Caco-2 (cell line): ENCODE results near the gene LMAN1L. TPM values are rescaled to one million over a fixed set of nuclear protein-coding genes. Genes with fewer than 3 reads are reported as not detected.

ENCODE experiments used
- BruUV-seq: library from RNA; stranded (reverse); fragments of 400-500 nt; replicated peaks from 2 replicates; lab custom pipeline; 2021; lab: Mats Ljungman, UMichigan
- CTCF ChIA-PET: fragments of 300-600 bp; sonication (Branson Sonifier 250); formaldehyde crosslinking; loops from one replicate; lab custom pipeline; 2022; ENCODE audit warnings: antibody characterized with exemption; lab: Charles Lee
- POLR2A ChIA-PET: fragments of 300-600 bp; sonication (Branson Sonifier 250); formaldehyde crosslinking; loops from one replicate; lab custom pipeline; 2022; ENCODE audit warnings: antibody characterized with exemption; lab: Charles Lee
- DNase-seq, 2 experiments: peaks; one replicate each; pipeline versions ENCODE4 v3.0.0 to v3.0.0-alpha.2; 2020 to 2022
- H3K27me3 ChIP-seq: replicated peaks from 2 replicates; pipeline ENCODE4 v1.6.0; 2011; ENCODE audit warnings: low read length; ENCODE audit not compliant: control insufficient read depth, insufficient read depth
- H3K36me3 ChIP-seq: 2 replicates; pipeline ENCODE4 v1.5.1; 2011; ENCODE audit warnings: low read length; ENCODE audit not compliant: control insufficient read depth, insufficient read depth
- H3K4me1 ChIP-seq: fragments of 250-450 bp; sonication (Bioruptor Pico); 2 replicates; pipeline ENCODE4 v1.5.1; 2020; ENCODE audit warnings: mild to moderate bottlenecking
- H3K4me3 ChIP-seq: 2 replicates; pipeline ENCODE4 v1.5.1; 2011; ENCODE audit warnings: low read depth, mild to moderate bottlenecking, control low read depth, low read length
- H3K9me3 ChIP-seq: fragments of 250-450 bp; sonication (Bioruptor Pico); 2 replicates; pipeline ENCODE4 v1.5.1; 2020; ENCODE audit warnings: mild to moderate bottlenecking, moderate library complexity
- H3K27ac Mint-ChIP-seq: one replicate; pipeline ENCODE4 v1.8.0; 2022; ENCODE audit warnings: mixed read lengths; ENCODE audit not compliant: unreplicated experiment
- H3K27me3 Mint-ChIP-seq: one replicate; pipeline ENCODE4 v1.8.0; 2022; ENCODE audit warnings: mixed read lengths; ENCODE audit not compliant: insufficient read depth, unreplicated experiment
- H3K36me3 Mint-ChIP-seq: one replicate; pipeline ENCODE4 v1.8.0; 2022; ENCODE audit warnings: mild to moderate bottlenecking, mixed read lengths; ENCODE audit not compliant: insufficient read depth, unreplicated experiment
- H3K4me1 Mint-ChIP-seq: one replicate; pipeline ENCODE4 v1.8.0; 2022; ENCODE audit warnings: low read depth, mixed read lengths; ENCODE audit not compliant: unreplicated experiment
- H3K4me3 Mint-ChIP-seq: one replicate; pipeline ENCODE4 v1.8.0; 2022; ENCODE audit warnings: mild to moderate bottlenecking, moderate library complexity, mixed read lengths; ENCODE audit not compliant: unreplicated experiment
- H3K9me3 Mint-ChIP-seq: one replicate; pipeline ENCODE4 v1.8.0; 2022; ENCODE audit warnings: mixed read lengths; ENCODE audit not compliant: unreplicated experiment
- intact Hi-C: fragments of 100-400 bp; cut with micrococcal nuclease; formaldehyde crosslinking; loops from one replicate; pipeline ENCODE4 v1.10.0; 2022; ENCODE audit not compliant: unreplicated experiment
- total RNA-seq: library from RNA; stranded (reverse); gene quantifications from 2 replicates; pipeline ENCODE4 v1.2.3, GENCODE V29; 2022
- TF ChIP-seq, protein P1 (sequence below), 2 experiments: fragments of 200-600 bp in 1 of 2; IDR thresholded peaks; 1 replicate in 1 of 2; 2 replicates in 1 of 2; pipeline versions ENCODE4 v1.5.1 to v1.8.0; 2011 to 2022; ENCODE audit warnings: antibody characterized with exemption in 1 of 2, control low read depth in 1 of 2, inconsistent platforms in 1 of 2, low read depth in 1 of 2, low read length in 1 of 2, mild to moderate bottlenecking in 1 of 2, moderate library complexity in 1 of 2; ENCODE audit not compliant: insufficient read depth in 1 of 2, severe bottlenecking in 1 of 2, unreplicated experiment in 1 of 2

The LMAN1L gene
- total RNA-seq, 1 experiment from 2014 or later: not detected

DNA sequence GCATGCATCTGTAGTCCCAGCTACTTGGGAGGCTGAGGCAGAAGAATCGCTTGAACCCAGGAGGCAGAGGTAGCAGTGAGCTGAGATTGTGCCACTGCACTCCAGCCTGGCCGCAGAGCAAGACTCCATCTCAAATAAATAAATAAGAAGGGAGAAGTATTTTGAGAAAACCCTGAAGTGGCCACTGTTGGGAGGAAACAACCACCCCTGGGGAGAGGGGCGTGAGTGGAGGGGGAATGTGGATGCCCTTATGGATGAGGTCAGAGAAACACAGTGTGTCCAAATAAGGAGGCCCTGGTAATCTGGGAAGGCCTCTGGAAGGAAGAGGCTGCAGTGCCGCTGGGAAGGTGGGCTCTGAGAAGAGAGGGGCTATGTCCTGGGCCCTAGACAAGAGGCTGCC, 9.6 kb downstream of the LMAN1L start:
- BruUV-seq: no TSS peak
- DNase-seq: no peak
- Mint-ChIP-seq H3K36me3 (no peaks in the 10 kb centered on the region), H3K27me3 (peaks cover 7% of the 10 kb centered on the region), H3K4me3 (no peak overlapping the region), H3K9me3 (no peaks in the 10 kb centered on the region), H3K4me1 (no peaks in the 10 kb centered on the region), H3K27ac (no peak overlapping the region)
- Histone ChIP-seq H3K36me3 (no peaks in the 10 kb centered on the region), H3K9me3 (no peaks in the 10 kb centered on the region), H3K27me3 (no peaks in the 10 kb centered on the region; the same call in 1 of the 2 replicates), H3K4me3 (no peak overlapping the region), H3K4me1 (no peaks in the 10 kb centered on the region)
- TF ChIP-seq, protein P1, sequence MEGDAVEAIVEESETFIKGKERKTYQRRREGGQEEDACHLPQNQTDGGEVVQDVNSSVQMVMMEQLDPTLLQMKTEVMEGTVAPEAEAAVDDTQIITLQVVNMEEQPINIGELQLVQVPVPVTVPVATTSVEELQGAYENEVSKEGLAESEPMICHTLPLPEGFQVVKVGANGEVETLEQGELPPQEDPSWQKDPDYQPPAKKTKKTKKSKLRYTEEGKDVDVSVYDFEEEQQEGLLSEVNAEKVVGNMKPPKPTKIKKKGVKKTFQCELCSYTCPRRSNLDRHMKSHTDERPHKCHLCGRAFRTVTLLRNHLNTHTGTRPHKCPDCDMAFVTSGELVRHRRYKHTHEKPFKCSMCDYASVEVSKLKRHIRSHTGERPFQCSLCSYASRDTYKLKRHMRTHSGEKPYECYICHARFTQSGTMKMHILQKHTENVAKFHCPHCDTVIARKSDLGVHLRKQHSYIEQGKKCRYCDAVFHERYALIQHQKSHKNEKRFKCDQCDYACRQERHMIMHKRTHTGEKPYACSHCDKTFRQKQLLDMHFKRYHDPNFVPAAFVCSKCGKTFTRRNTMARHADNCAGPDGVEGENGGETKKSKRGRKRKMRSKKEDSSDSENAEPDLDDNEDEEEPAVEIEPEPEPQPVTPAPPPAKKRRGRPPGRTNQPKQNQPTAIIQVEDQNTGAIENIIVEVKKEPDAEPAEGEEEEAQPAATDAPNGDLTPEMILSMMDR (IDR thresholded peaks at IDR 0.05; ENCODE audit: insufficient read depth in 1 of 2, low read depth in 1 of 2, low read length in 1 of 2, severe bottlenecking in 1 of 2, unreplicated experiment in 1 of 2): no peak
- ChIA-PET CTCF (interaction anchor here (0.6 kb wide), 1 partner anchor 22 kb away, joined by 7 read pairs; no protein-coding TSS in a partner anchor), POLR2A (no interaction called here)
- intact Hi-C loops: no loop called here

DNA sequence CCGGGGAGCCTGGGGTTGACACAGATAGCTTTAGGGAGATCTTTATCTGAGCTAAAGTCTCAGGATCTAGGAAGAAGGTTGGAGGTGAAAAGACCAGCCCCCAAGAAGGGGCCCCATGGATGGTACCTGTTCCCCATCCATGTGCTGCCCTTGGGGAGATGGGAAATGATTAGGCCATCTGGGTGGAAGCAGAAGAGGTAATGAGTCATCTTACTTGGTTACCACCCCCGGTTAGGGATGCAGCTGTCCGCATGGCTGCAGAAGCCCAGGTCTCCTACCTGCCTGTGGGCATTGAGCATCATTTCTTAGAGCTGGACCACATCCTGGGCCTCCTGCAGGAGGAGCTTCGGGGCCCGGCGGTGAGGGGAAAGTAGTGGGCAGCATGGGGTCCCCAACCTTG, 10.7 kb downstream of the LMAN1L start:
- Mint-ChIP-seq H3K9me3 (no peaks in the 10 kb centered on the region), H3K4me3 (no peak overlapping the region), H3K27ac (no peak overlapping the region), H3K36me3 (no peaks in the 10 kb centered on the region), H3K27me3 (peaks cover 10% of the 10 kb centered on the region), H3K4me1 (no peaks in the 10 kb centered on the region)
- Histone ChIP-seq H3K4me1 (no peaks in the 10 kb centered on the region), H3K27me3 (peaks cover 1% of the 10 kb centered on the region; the same call in 1 of the 2 replicates), H3K4me3 (no peak overlapping the region), H3K9me3 (no peaks in the 10 kb centered on the region), H3K36me3 (no peaks in the 10 kb centered on the region)
- no peak for DNase-seq
- BruUV-seq: no TSS peak
- intact Hi-C loops: no loop called here
- TF ChIP-seq, protein P1 (IDR thresholded peaks at IDR 0.05; ENCODE audit: insufficient read depth in 1 of 2, low read depth in 1 of 2, low read length in 1 of 2, severe bottlenecking in 1 of 2, unreplicated experiment in 1 of 2): no peak
- POLR2A ChIA-PET: no interaction called here
- CTCF ChIA-PET: no interaction called here

DNA sequence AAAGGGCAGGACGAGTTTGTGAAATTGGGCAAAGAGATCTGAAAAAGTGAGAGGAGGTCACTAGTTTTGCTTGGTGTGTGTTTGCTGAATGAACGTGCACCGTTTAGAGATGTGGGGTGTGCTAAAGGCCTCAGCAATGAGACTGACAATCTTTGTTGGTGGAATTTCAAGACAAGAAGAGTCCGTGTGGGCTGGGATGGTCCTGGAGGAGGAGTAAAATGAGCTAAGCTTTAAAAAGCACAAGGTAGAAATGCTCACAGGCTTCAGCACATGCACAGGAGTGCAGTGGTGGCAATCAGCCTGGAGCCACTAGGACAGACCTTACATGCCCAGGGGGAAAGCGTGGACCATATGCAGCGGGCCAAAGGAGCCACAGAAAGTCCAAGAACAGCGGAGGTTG, 12.3 kb downstream of the LMAN1L start:
- H3K36me3 Mint-ChIP-seq: no peaks in the 10 kb centered on the region
- H3K9me3 ChIP-seq: no peaks in the 10 kb centered on the region
- H3K4me1 Mint-ChIP-seq: no peaks in the 10 kb centered on the region
- TF ChIP-seq, protein P1 (IDR thresholded peaks at IDR 0.05; ENCODE audit: insufficient read depth in 1 of 2, low read depth in 1 of 2, low read length in 1 of 2, severe bottlenecking in 1 of 2, unreplicated experiment in 1 of 2): no peak
- ChIA-PET POLR2A (no interaction called here), CTCF (no interaction called here)
- no peak overlapping the region for H3K4me3 ChIP-seq
- no peak overlapping the region for H3K27ac Mint-ChIP-seq
- H3K27me3 Mint-ChIP-seq: peaks cover 10% of the 10 kb centered on the region
- no peaks in the 10 kb centered on the region for H3K9me3 Mint-ChIP-seq
- H3K4me3 Mint-ChIP-seq: no peak overlapping the region
- no TSS peak for BruUV-seq
- H3K36me3 ChIP-seq: no peaks in the 10 kb centered on the region
- intact Hi-C loops: no loop called here
- peaks cover 1% of the 10 kb centered on the region; the same call in 1 of the 2 replicates for H3K27me3 ChIP-seq
- H3K4me1 ChIP-seq: no peaks in the 10 kb centered on the region
- no peak for DNase-seq
